Activated CD8-positive, alpha-beta T cell treated with anti-CD3 and anti-CD28 coated beads, Interleukin-2, amount 10 ng/mL, durations not matched to agents 7 days and 5 days (primary cell): Measurements from ENCODE around the gene BRICD5. TPM values are rescaled to one million over a fixed set of nuclear protein-coding genes. Genes with fewer than 3 reads are reported as not detected.

Source experiments
- ATAC-seq: fragments of 150-1000 bp; cut with Tn5 transposase; one replicate; pipeline ENCODE4 v1.10.0; 2021; ENCODE audit warnings: moderate library complexity
- CTCF ChIA-PET: fragments of 350-600 bp; sonication (Branson Sonifier 250); formaldehyde crosslinking; loops from one replicate; lab custom pipeline; 2021; ENCODE audit warnings: antibody characterized with exemption; lab: Charles Lee
- POLR2A ChIA-PET: fragments of 350-600 bp; sonication (Branson Sonifier 250); formaldehyde crosslinking; loops from one replicate; lab custom pipeline; 2021; ENCODE audit warnings: antibody characterized with exemption; lab: Charles Lee
- DNase-seq: peaks from one replicate; pipeline ENCODE4 v3.0.0-alpha.2; 2020
- H3K27ac Mint-ChIP-seq: one replicate; pipeline ENCODE4 v1.8.0; 2021; ENCODE audit warnings: mild to moderate bottlenecking, mixed read lengths
- H3K27me3 Mint-ChIP-seq: one replicate; pipeline ENCODE4 v1.8.0; 2021; ENCODE audit warnings: low read depth, mixed read lengths
- H3K36me3 Mint-ChIP-seq: one replicate; pipeline ENCODE4 v1.8.0; 2021; ENCODE audit warnings: low read depth, mixed read lengths
- H3K4me1 Mint-ChIP-seq: one replicate; pipeline ENCODE4 v1.8.0; 2021; ENCODE audit warnings: low read depth, mixed read lengths
- H3K4me3 Mint-ChIP-seq: one replicate; pipeline ENCODE4 v1.8.0; 2021; ENCODE audit warnings: mild to moderate bottlenecking, mixed read lengths
- H3K9me3 Mint-ChIP-seq: one replicate; pipeline ENCODE4 v1.8.0; 2022; ENCODE audit warnings: mixed read lengths; ENCODE audit not compliant: insufficient read depth
- total RNA-seq, 2 experiments: library from RNA; stranded (reverse); gene quantifications; one replicate each; pipeline ENCODE4 v1.2.3, GENCODE V29; 2021

Gene BRICD5
- total RNA-seq, 2 experiments from 2014 or later = 14.8 to 15.0 TPM

DNA sequence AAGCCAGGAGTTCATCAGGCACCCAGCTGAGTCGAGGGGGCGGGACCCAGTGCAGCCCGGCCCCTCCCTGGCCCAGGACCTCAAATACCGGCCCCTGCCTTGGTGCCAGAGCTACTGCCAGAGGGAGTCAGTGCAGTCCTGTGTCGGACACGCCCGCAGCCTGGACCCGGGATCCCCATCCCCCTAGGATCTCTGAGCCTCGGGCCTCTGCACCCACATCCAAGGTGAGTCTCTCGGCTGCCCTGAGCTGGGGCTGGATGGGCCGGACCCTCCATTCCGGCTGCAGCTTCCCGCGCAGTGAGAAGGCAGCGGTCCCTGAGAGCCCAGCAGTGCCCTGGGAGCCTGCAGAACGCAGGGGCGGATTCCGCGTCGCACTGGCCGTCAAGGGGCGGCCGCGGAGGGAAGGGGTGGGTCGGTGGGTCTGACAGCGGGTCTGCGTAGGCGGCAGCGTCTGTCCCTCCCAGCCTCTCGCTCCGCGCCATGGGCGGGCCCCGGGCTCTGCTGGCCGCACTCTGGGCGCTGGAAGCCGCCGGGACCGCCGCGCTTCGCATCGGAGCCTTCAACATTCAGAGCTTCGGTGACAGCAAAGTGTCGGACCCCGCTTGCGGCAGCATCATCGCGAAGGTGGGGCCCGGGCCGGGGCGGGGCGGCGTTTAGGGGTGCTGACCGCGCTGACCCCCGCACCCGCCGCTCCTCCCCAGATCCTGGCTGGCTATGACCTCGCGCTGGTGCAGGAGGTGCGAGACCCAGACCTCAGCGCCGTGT is 25.9 kb upstream of the BRICD5 start, which contains the start of gene DNASE1L2:
DNASE1L2 (plus strand) TSS at position 108 of the 765 bp plus-strand sequence; CDS start at position 481, 373 bp downstream.
- CTCF ChIA-PET = no interaction called here
- Mint-ChIP-seq H3K4me1 (no peaks in the 10 kb centered on the region), H3K9me3 (no peaks in the 10 kb centered on the region), H3K27me3 (no peaks in the 10 kb centered on the region), H3K4me3 (no peak within 1 kb of the TSS), H3K36me3 (peaks cover 20% of the 10 kb centered on the region), H3K27ac (no peak within 1 kb of the TSS)
- no peak for DNase-seq
- no peak for ATAC-seq
- POLR2A ChIA-PET = no interaction called here

DNA sequence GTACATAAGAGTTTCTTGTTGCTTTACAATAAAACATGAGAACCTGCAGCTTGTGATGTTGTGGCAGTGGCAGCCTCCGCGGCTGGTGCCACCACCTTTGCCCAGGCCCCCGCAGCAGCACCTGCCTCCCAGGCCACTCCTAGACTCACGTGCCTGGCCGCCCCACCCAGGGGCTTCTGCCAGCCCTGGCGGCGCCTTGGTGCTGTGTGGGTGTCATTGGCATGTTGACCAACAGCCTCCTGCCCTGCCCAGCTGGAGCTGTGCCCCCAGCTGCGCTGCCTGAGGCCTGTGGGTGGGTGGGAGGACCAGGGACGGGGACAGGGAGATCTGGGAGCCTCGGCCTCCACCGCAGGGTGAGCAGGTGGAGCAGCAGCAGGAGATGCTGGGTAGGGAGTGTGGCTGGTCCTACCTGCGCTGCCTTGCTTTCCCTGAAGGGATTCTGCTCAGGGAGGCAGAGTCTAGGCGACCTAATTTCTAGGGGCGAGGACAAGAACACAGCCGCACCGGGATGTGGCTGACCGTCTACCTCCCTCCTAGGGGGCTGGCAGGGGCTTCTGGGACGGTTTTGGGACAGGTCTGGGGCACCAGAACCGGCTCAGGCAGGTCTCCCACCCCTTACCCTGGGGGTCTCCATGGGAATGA is 25.2 kb upstream of the BRICD5 start:
- no peak overlapping the region for H3K27ac Mint-ChIP-seq
- ATAC-seq (no peak), DNase-seq (no peak)
- CTCF ChIA-PET = no interaction called here
- H3K9me3 Mint-ChIP-seq = no peaks in the 10 kb centered on the region
- H3K27me3 Mint-ChIP-seq = no peaks in the 10 kb centered on the region
- peaks cover 20% of the 10 kb centered on the region for H3K36me3 Mint-ChIP-seq
- H3K4me1 Mint-ChIP-seq = no peaks in the 10 kb centered on the region
- POLR2A ChIA-PET = no interaction called here
- H3K4me3 Mint-ChIP-seq = no peak overlapping the region

- POLR2A ChIA-PET = no interaction called here
- Mint-ChIP-seq H3K36me3 (peaks cover 20% of the 10 kb centered on the region), H3K4me3 (no peak overlapping the region), H3K4me1 (no peaks in the 10 kb centered on the region), H3K27ac (no peak overlapping the region), H3K27me3 (no peaks in the 10 kb centered on the region), H3K9me3 (no peaks in the 10 kb centered on the region)
- DNase-seq (no peak), ATAC-seq (no peak)
- CTCF ChIA-PET = no interaction called here
Measured at GRCh38 chr16:2235234-2235651, 24.6 kb upstream of the BRICD5 start.

- no peak for DNase-seq
- Mint-ChIP-seq H3K4me1 (no peaks in the 10 kb centered on the region), H3K27ac (no peak overlapping the region), H3K27me3 (no peaks in the 10 kb centered on the region), H3K4me3 (no peak overlapping the region), H3K36me3 (peaks cover 20% of the 10 kb centered on the region), H3K9me3 (no peaks in the 10 kb centered on the region)
- no peak for ATAC-seq
- CTCF ChIA-PET = no interaction called here
- POLR2A ChIA-PET = no interaction called here
Measured at GRCh38 chr16:2234813-2235170, 24.1 kb upstream of the BRICD5 start.

GRCh38 chr16:2233872-2234812 is 23.5 kb upstream of the BRICD5 start:
- DNase-seq (no peak), ATAC-seq (no peak)
- Mint-ChIP-seq H3K9me3 (no peaks in the 10 kb centered on the region), H3K27me3 (no peaks in the 10 kb centered on the region), H3K27ac (no peak overlapping the region), H3K36me3 (peaks cover 16% of the 10 kb centered on the region), H3K4me3 (no peak overlapping the region), H3K4me1 (peaks cover 1% of the 10 kb centered on the region)
- CTCF ChIA-PET = no interaction called here
- POLR2A ChIA-PET = no interaction called here

- POLR2A ChIA-PET = no interaction called here
- CTCF ChIA-PET = no interaction called here
- H3K4me3 Mint-ChIP-seq = no peak overlapping the region
Measured at GRCh38 chr16:2233046-2233775, 22.5 kb upstream of the BRICD5 start.

DNA sequence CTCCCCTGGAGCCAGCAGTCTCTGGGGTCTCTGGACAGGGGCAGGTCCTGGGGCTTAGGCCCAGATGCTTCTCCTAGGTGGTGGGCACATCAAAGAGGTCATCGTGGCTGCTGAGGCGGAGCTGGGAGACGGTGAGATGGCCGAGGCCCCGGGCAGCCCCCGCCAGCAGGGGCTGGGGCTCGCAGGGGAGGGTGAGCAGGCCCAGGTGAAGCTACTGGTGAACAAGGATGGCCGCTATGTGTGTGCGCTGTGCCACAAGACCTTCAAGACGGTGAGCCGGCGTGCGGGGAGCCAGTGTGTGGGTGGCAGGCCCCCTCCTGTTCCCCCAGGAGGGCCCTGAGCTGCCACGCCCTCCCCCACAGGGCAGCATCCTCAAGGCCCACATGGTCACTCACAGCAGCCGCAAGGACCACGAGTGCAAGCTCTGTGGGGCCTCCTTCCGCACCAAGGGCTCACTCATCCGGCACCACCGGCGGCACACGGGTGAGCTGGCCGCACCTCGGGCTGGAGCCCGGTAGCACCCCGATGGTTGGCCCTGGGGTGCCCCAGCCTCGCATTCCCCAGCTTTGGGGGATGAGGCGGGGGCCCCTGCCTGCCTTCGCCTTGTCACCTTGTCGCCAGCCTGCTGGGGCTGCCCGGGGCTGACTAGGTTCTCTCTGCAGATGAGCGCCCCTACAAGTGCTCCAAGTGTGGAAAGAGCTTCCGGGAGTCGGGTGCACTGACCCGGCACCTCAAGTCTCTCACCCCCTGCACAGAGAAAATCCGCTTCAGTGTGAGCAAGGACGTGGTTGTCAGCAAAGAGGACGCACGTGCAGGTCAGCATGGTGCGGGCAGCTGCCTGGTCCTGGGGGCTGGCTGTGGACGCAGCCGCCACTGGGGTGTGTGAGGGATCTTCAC is 21.7 kb upstream of the BRICD5 start:
- DNase-seq (no peak), ATAC-seq (no peak)
- Mint-ChIP-seq H3K27me3 (no peaks in the 10 kb centered on the region), H3K27ac (no peak overlapping the region), H3K36me3 (peaks cover 16% of the 10 kb centered on the region), H3K4me3 (no peak overlapping the region), H3K4me1 (peaks cover 1% of the 10 kb centered on the region), H3K9me3 (no peaks in the 10 kb centered on the region)
- ChIA-PET CTCF (no interaction called here), POLR2A (no interaction called here)

More at GRCh38 chr16:2233046-2233775, 22.5 kb upstream of the BRICD5 start:
- ATAC-seq (no peak), DNase-seq (no peak)
- Mint-ChIP-seq H3K36me3 (peaks cover 16% of the 10 kb centered on the region), H3K27ac (no peak overlapping the region), H3K27me3 (no peaks in the 10 kb centered on the region), H3K9me3 (no peaks in the 10 kb centered on the region), H3K4me1 (peaks cover 1% of the 10 kb centered on the region)

GRCh38 chr16:2231016-2231931 is 20.6 kb upstream of the BRICD5 start:
- no peak for DNase-seq
- Mint-ChIP-seq H3K9me3 (no peaks in the 10 kb centered on the region), H3K27ac (no peak overlapping the region), H3K4me1 (peaks cover 5% of the 10 kb centered on the region), H3K27me3 (no peaks in the 10 kb centered on the region), H3K36me3 (peaks cover 16% of the 10 kb centered on the region), H3K4me3 (no peak overlapping the region)
- no peak for ATAC-seq
- ChIA-PET CTCF (no interaction called here), POLR2A (no interaction called here)

GRCh38 chr16:2230376-2230775 is 19.7 kb upstream of the BRICD5 start:
- no peaks in the 10 kb centered on the region for H3K27me3 Mint-ChIP-seq
- DNase-seq (no peak), ATAC-seq (no peak)
- no peak overlapping the region for H3K4me3 Mint-ChIP-seq
- H3K27ac Mint-ChIP-seq = no peak overlapping the region
- CTCF ChIA-PET = no interaction called here
- peaks cover 10% of the 10 kb centered on the region for H3K4me1 Mint-ChIP-seq
- POLR2A ChIA-PET = no interaction called here
- peaks cover 18% of the 10 kb centered on the region for H3K36me3 Mint-ChIP-seq
- no peaks in the 10 kb centered on the region for H3K9me3 Mint-ChIP-seq

GRCh38 chr16:2229632-2230250 is 19.1 kb upstream of the BRICD5 start:
- Mint-ChIP-seq H3K4me1 (peaks cover 14% of the 10 kb centered on the region), H3K27ac (no peak overlapping the region), H3K4me3 (no peak overlapping the region), H3K36me3 (peaks cover 12% of the 10 kb centered on the region), H3K27me3 (no peaks in the 10 kb centered on the region), H3K9me3 (no peaks in the 10 kb centered on the region)
- DNase-seq = no peak
- POLR2A ChIA-PET = no interaction called here
- CTCF ChIA-PET = no interaction called here
- no peak for ATAC-seq
